ENCODE measurements around the gene SF3B3. TPM values are rescaled to one million over a fixed set of nuclear protein-coding genes. Genes with fewer than 3 reads are reported as not detected.

The SF3B3 gene
- total and polyA plus RNA-seq, 2 donors (not counting 1 experiment from before 2014, with no cell fraction given): 67.1 to 266 TPM

- intact Hi-C loops (cut with micrococcal nuclease): no loop called here
- H3K4me1 ChIP-seq (ENCODE audit: control insufficient read depth in 2 of 2, insufficient read depth in 2 of 2, low read length in 2 of 2): no peaks in the 10 kb centered on the region
- H3K4me2 ChIP-seq (replicated peaks; ENCODE audit: low read depth, low read length, poor library complexity, severe bottlenecking): no peak overlapping the region
- no peaks in the 10 kb centered on the region for H3K9me3 Mint-ChIP-seq (ENCODE audit: insufficient read depth)
- no peak overlapping the region for H2AFZ ChIP-seq (ENCODE audit: insufficient read depth, low read depth, low read length, poor library complexity, severe bottlenecking)
- H3K9ac ChIP-seq (ENCODE audit: low read length): no peak overlapping the region
- WGBS (ENCODE audit: insufficient coverage): 95% methylated on average over 3 of the region's 3 CpGs
- no peak overlapping the region for H3K27ac Mint-ChIP-seq
- H3K36me3 ChIP-seq (replicated peaks in 1 of 2; ENCODE audit: control extremely low read depth in 1 of 2, control insufficient read depth in 1 of 2, extremely low read depth in 1 of 2, insufficient read depth in 2 of 2, low read length in 1 of 2): peaks cover 19 to 57% of the 10 kb centered on the region in 2 experiments
- no peak for DNase-seq
- no peak for TF ChIP-seq EZH2 (IDR thresholded peaks at IDR 0.05; ENCODE audit: borderline replicate concordance, insufficient read depth, low read depth, low read length, poor library complexity, severe bottlenecking)
- TF ChIP-seq, protein P1, sequence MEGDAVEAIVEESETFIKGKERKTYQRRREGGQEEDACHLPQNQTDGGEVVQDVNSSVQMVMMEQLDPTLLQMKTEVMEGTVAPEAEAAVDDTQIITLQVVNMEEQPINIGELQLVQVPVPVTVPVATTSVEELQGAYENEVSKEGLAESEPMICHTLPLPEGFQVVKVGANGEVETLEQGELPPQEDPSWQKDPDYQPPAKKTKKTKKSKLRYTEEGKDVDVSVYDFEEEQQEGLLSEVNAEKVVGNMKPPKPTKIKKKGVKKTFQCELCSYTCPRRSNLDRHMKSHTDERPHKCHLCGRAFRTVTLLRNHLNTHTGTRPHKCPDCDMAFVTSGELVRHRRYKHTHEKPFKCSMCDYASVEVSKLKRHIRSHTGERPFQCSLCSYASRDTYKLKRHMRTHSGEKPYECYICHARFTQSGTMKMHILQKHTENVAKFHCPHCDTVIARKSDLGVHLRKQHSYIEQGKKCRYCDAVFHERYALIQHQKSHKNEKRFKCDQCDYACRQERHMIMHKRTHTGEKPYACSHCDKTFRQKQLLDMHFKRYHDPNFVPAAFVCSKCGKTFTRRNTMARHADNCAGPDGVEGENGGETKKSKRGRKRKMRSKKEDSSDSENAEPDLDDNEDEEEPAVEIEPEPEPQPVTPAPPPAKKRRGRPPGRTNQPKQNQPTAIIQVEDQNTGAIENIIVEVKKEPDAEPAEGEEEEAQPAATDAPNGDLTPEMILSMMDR (IDR thresholded peaks at IDR 0.05): no peak
- no peak for ATAC-seq (ENCODE audit: low read depth)
- ChIA-PET CTCF (no interaction called here), POLR2A (no interaction called here)
- H3K9me3 ChIP-seq (ENCODE audit: control extremely low read depth in 1 of 3, control insufficient read depth in 2 of 3, insufficient read depth in 1 of 3, low read length in 2 of 3): no peaks in the 10 kb centered on the region
- no peaks in the 10 kb centered on the region for H3K4me1 Mint-ChIP-seq
- no peak overlapping the region for H3K4me3 ChIP-seq (ENCODE audit: control extremely low read depth in 1 of 5, extremely low read depth in 1 of 5, insufficient read depth in 1 of 5, low read depth in 2 of 5, low read length in 4 of 5)
- no peaks in the 10 kb centered on the region for H3K79me2 ChIP-seq (ENCODE audit: control insufficient read depth, insufficient read depth, low read length)
- H3K4me3 Mint-ChIP-seq: no peak overlapping the region
- H4K20me1 ChIP-seq (ENCODE audit: control insufficient read depth, insufficient read depth, low read length, poor library complexity, severe bottlenecking): no peaks in the 10 kb centered on the region
- H3K27me3 Mint-ChIP-seq: no peaks in the 10 kb centered on the region
- no peaks in the 10 kb centered on the region for H3K27me3 ChIP-seq (replicated peaks in 1 of 4; ENCODE audit: control extremely low read depth in 1 of 4, control insufficient read depth in 3 of 4, insufficient read depth in 4 of 4, low read length in 3 of 4)
- no peak overlapping the region for H3K27ac ChIP-seq (ENCODE audit: low read length in 2 of 2)
These were observed 29.8 kb upstream of the SF3B3 start for GRCh38 chr16:70493802-70494201.

- H3K4me1 Mint-ChIP-seq: no peaks in the 10 kb centered on the region
- Histone ChIP-seq H3K27ac (ENCODE audit: low read length in 2 of 2) (no peak overlapping the region), H3K9me3 (ENCODE audit: control extremely low read depth in 1 of 3, control insufficient read depth in 2 of 3, insufficient read depth in 1 of 3, low read length in 2 of 3) (no peaks in the 10 kb centered on the region), H3K4me2 (replicated peaks; ENCODE audit: low read depth, low read length, poor library complexity, severe bottlenecking) (no peak overlapping the region), H3K36me3 (replicated peaks in 1 of 2; ENCODE audit: control extremely low read depth in 1 of 2, control insufficient read depth in 1 of 2, extremely low read depth in 1 of 2, insufficient read depth in 2 of 2, low read length in 1 of 2) (peaks cover 19 to 62% of the 10 kb centered on the region in 2 experiments), H3K27me3 (replicated peaks in 1 of 4; ENCODE audit: control extremely low read depth in 1 of 4, control insufficient read depth in 3 of 4, insufficient read depth in 4 of 4, low read length in 3 of 4) (no peaks in the 10 kb centered on the region), H4K20me1 (ENCODE audit: control insufficient read depth, insufficient read depth, low read length, poor library complexity, severe bottlenecking) (no peaks in the 10 kb centered on the region), H2AFZ (ENCODE audit: insufficient read depth, low read depth, low read length, poor library complexity, severe bottlenecking) (no peak overlapping the region), H3K4me1 (ENCODE audit: control insufficient read depth in 2 of 2, insufficient read depth in 2 of 2, low read length in 2 of 2) (no peaks in the 10 kb centered on the region), H3K4me3 (ENCODE audit: control extremely low read depth in 1 of 5, extremely low read depth in 1 of 5, insufficient read depth in 1 of 5, low read depth in 2 of 5, low read length in 4 of 5) (no peak overlapping the region), H3K9ac (ENCODE audit: low read length) (no peak overlapping the region), H3K79me2 (ENCODE audit: control insufficient read depth, insufficient read depth, low read length) (no peaks in the 10 kb centered on the region)
- CTCF ChIA-PET: no interaction called here
- ATAC-seq (ENCODE audit: low read depth) (no peak), DNase-seq (no peak)
- POLR2A ChIA-PET: no interaction called here
- intact Hi-C loops (cut with micrococcal nuclease): no loop called here
- no peak overlapping the region for H3K27ac Mint-ChIP-seq
- H3K9me3 Mint-ChIP-seq (ENCODE audit: insufficient read depth): no peaks in the 10 kb centered on the region
- TF ChIP-seq, protein P1 (IDR thresholded peaks at IDR 0.05): no peak
- TF ChIP-seq EZH2 (IDR thresholded peaks at IDR 0.05; ENCODE audit: borderline replicate concordance, insufficient read depth, low read depth, low read length, poor library complexity, severe bottlenecking): no peak
- WGBS (ENCODE audit: insufficient coverage): 91% methylated on average over 4 of the region's 5 CpGs
- H3K4me3 Mint-ChIP-seq: no peak overlapping the region
- no peaks in the 10 kb centered on the region for H3K27me3 Mint-ChIP-seq
These were observed 29.3 kb upstream of the SF3B3 start for GRCh38 chr16:70494202-70494770.
